ENCODE data around the gene OPCML. TPM values are rescaled to one million over a fixed set of nuclear protein-coding genes. Genes with fewer than 3 reads are reported as not detected.

The OPCML gene
- polyA plus RNA-seq, 10 donors: 0.84 to 2.8 (median 1.8) TPM

GRCh38 chr11:133075351-133075750 lies 456.9 kb downstream of the OPCML start:
- DNase-seq: no peak

- no peak for DNase-seq
These were observed 459.3 kb downstream of the OPCML start for GRCh38 chr11:133072858-133073582.

- no peak for DNase-seq
These were observed 459.9 kb downstream of the OPCML start for GRCh38 chr11:133072378-133072777.

GRCh38 chr11:133070791-133071190 lies 461.5 kb downstream of the OPCML start:
- no peak for DNase-seq

- no peak for DNase-seq
These were observed 462.1 kb downstream of the OPCML start for GRCh38 chr11:133070021-133070713.

GRCh38 chr11:133065847-133066485 lies 466.3 kb downstream of the OPCML start:
- no peak for DNase-seq

GRCh38 chr11:133064961-133065360 lies 467.3 kb downstream of the OPCML start:
- DNase-seq: no peak

GRCh38 chr11:133064152-133064877 lies 468.0 kb downstream of the OPCML start:
- peak; percentile 76 to 90 (median 77) for DNase-seq

GRCh38 chr11:133058501-133058900 lies 473.8 kb downstream of the OPCML start:
- DNase-seq: no peak

- no peak for DNase-seq
These were observed 479.1 kb downstream of the OPCML start for GRCh38 chr11:133053124-133053776.

- DNase-seq: no peak
These were observed 479.8 kb downstream of the OPCML start for GRCh38 chr11:133052537-133052936.

GRCh38 chr11:133049244-133050019 lies 482.9 kb downstream of the OPCML start:
- DNase-seq: no peak

GRCh38 chr11:133048270-133048669 lies 484.0 kb downstream of the OPCML start:
- no peak for DNase-seq

GRCh38 chr11:133047771-133048115 lies 484.6 kb downstream of the OPCML start:
- DNase-seq: no peak

- DNase-seq: no peak
These were observed 485.1 kb downstream of the OPCML start for GRCh38 chr11:133047036-133047770.

- no peak for DNase-seq
These were observed 486.0 kb downstream of the OPCML start for GRCh38 chr11:133046252-133046651.

GRCh38 chr11:133041928-133042882 lies 490.1 kb downstream of the OPCML start:
- DNase-seq: no peak

GRCh38 chr11:133041181-133041580 lies 491.1 kb downstream of the OPCML start:
- DNase-seq: no peak
